ENCODE data around the gene PHYKPL. TPM values are rescaled to one million over a fixed set of nuclear protein-coding genes. Genes with fewer than 3 reads are reported as not detected.

PHYKPL gene
- total RNA-seq, 1 donor from 2014 or later = 77.8 TPM

- TF ChIP-seq POLR2AphosphoS5 (IDR thresholded peaks at IDR 0.05; ENCODE audit: insufficient read depth in 1 of 2, low read depth in 1 of 2) (no peak), POLR2A (IDR thresholded peaks at IDR 0.05) (no peak), CTCF (IDR thresholded peaks at IDR 0.05) (no peak)
- Histone ChIP-seq H3K9me3 (peaks cover 9% of the 10 kb centered on the region), H3K27me3 (no peaks in the 10 kb centered on the region), H3K36me3 (no peaks in the 10 kb centered on the region), H3K4me3 (no peak overlapping the region), H3K27ac (no peak overlapping the region), H3K4me1 (peaks cover 13% of the 10 kb centered on the region)
- DNase-seq (ENCODE audit: extremely low spot score in 2 of 2) = no peak
- intact Hi-C loops (cut with DNase I) = loop anchor here (5.0 kb wide), 1 partner anchor 273 kb away; no protein-coding TSS in a partner anchor
Observed at GRCh38 chr5:178279026-178279722, 46.6 kb upstream of the PHYKPL start.

- DNase-seq (ENCODE audit: extremely low spot score in 2 of 2) = no peak
- H3K4me3 ChIP-seq = no peak overlapping the region
- intact Hi-C loops (cut with DNase I) = loop anchor here (5.0 kb wide), 1 partner anchor 274 kb away; no protein-coding TSS in a partner anchor
- peaks cover 13% of the 10 kb centered on the region for H3K4me1 ChIP-seq
- no peaks in the 10 kb centered on the region for H3K27me3 ChIP-seq
- H3K36me3 ChIP-seq = no peaks in the 10 kb centered on the region
- H3K9me3 ChIP-seq = peaks cover 2% of the 10 kb centered on the region
- TF ChIP-seq CTCF (IDR thresholded peaks at IDR 0.05) (no peak), POLR2A (IDR thresholded peaks at IDR 0.05) (no peak), POLR2AphosphoS5 (IDR thresholded peaks at IDR 0.05; ENCODE audit: insufficient read depth in 1 of 2, low read depth in 1 of 2) (no peak)
- no peak overlapping the region for H3K27ac ChIP-seq
Observed at GRCh38 chr5:178278358-178279023, 45.9 kb upstream of the PHYKPL start.

GRCh38 chr5:178277866-178278265 lies 45.3 kb upstream of the PHYKPL start:
- Histone ChIP-seq H3K36me3 (no peaks in the 10 kb centered on the region), H3K4me1 (peaks cover 13% of the 10 kb centered on the region), H3K9me3 (no peaks in the 10 kb centered on the region), H3K4me3 (no peak overlapping the region), H3K27ac (no peak overlapping the region), H3K27me3 (no peaks in the 10 kb centered on the region)
- TF ChIP-seq POLR2A (IDR thresholded peaks at IDR 0.05) (no peak), POLR2AphosphoS5 (IDR thresholded peaks at IDR 0.05; ENCODE audit: insufficient read depth in 1 of 2, low read depth in 1 of 2) (no peak)
- no peak for DNase-seq (ENCODE audit: extremely low spot score in 2 of 2)
- intact Hi-C loops (cut with DNase I) = loop anchor here (5.0 kb wide), 1 partner anchor 274 kb away; no protein-coding TSS in a partner anchor

GRCh38 chr5:178277346-178277745 lies 44.7 kb upstream of the PHYKPL start:
- no peaks in the 10 kb centered on the region for H3K27me3 ChIP-seq
- no peak overlapping the region for H3K4me3 ChIP-seq
- no peaks in the 10 kb centered on the region for H3K9me3 ChIP-seq
- intact Hi-C loops (cut with DNase I) = loop anchor here (5.0 kb wide), 1 partner anchor 275 kb away; no protein-coding TSS in a partner anchor
- H3K27ac ChIP-seq = no peak overlapping the region
- DNase-seq (ENCODE audit: extremely low spot score in 2 of 2) = no peak
- peaks cover 13% of the 10 kb centered on the region for H3K4me1 ChIP-seq
- TF ChIP-seq POLR2AphosphoS5 (IDR thresholded peaks at IDR 0.05; ENCODE audit: insufficient read depth in 1 of 2, low read depth in 1 of 2) = no peak
- no peak for TF ChIP-seq POLR2A (IDR thresholded peaks at IDR 0.05)
- TF ChIP-seq CTCF (IDR thresholded peaks at IDR 0.05) = no peak
- H3K36me3 ChIP-seq = no peaks in the 10 kb centered on the region

- intact Hi-C loops (cut with DNase I) = loop anchor here (5.0 kb wide), 1 partner anchor 277 kb away; no protein-coding TSS in a partner anchor
- no peaks in the 10 kb centered on the region for H3K36me3 ChIP-seq
- no peak for TF ChIP-seq POLR2AphosphoS5 (IDR thresholded peaks at IDR 0.05; ENCODE audit: insufficient read depth in 1 of 2, low read depth in 1 of 2)
- no peak for TF ChIP-seq POLR2A (IDR thresholded peaks at IDR 0.05)
- no peak for TF ChIP-seq CTCF (IDR thresholded peaks at IDR 0.05)
- H3K27ac ChIP-seq = no peak overlapping the region
- no peak overlapping the region for H3K4me3 ChIP-seq
- H3K9me3 ChIP-seq = no peaks in the 10 kb centered on the region
- no peaks in the 10 kb centered on the region for H3K27me3 ChIP-seq
- DNase-seq (ENCODE audit: extremely low spot score in 2 of 2) = no peak
- peaks cover 7% of the 10 kb centered on the region for H3K4me1 ChIP-seq
Observed at GRCh38 chr5:178274781-178275537, 42.4 kb upstream of the PHYKPL start.
